Fibroblast of lung (primary cell): ENCODE data around the gene JOSD2. TPM values are rescaled to one million over a fixed set of nuclear protein-coding genes. Genes with fewer than 3 reads are reported as not detected.
"Not testable (repeated sequence)": the region's sequence is repeated elsewhere in the genome, so short reads cannot be mapped to it uniquely, and the experiment has no call there.

ENCODE experiments used
- DNase-seq, 2 donors: peaks; one replicate each; pipeline versions ENCODE4 v3.0.0 to v3.0.0-alpha.2; 2010; ENCODE audit warnings: low read depth in 2 of 2
- H2AFZ ChIP-seq: 2 replicates; pipeline ENCODE4 v1.5.1; 2012; ENCODE audit warnings: low read length, control low read depth, inconsistent platforms
- H3K27ac ChIP-seq: 2 replicates; pipeline ENCODE4 v1.5.1; 2011; ENCODE audit warnings: low read length, control low read depth; ENCODE audit not compliant: insufficient read depth
- H3K27me3 ChIP-seq: 2 replicates; pipeline ENCODE4 v1.5.1; 2011; ENCODE audit warnings: mild to moderate bottlenecking, low read length; ENCODE audit not compliant: control insufficient read depth, insufficient read depth
- H3K36me3 ChIP-seq: 2 replicates; pipeline ENCODE4 v1.5.1; 2011; ENCODE audit warnings: low read length; ENCODE audit not compliant: control insufficient read depth, insufficient read depth
- H3K4me1 ChIP-seq: 2 replicates; pipeline ENCODE4 v1.5.1; 2011; ENCODE audit warnings: low read length; ENCODE audit not compliant: control insufficient read depth, insufficient read depth; ENCODE audit errors: extremely low read depth
- H3K4me2 ChIP-seq: 2 replicates; pipeline ENCODE4 v1.5.1; 2011; ENCODE audit warnings: low read length, control low read depth; ENCODE audit not compliant: insufficient read depth; ENCODE audit errors: extremely low read depth
- H3K4me3 ChIP-seq, 4 experiments: fragments of 200-600 bp in 1 of 4; sonication (generic) in 1 of 4; replicated peaks in 1 of 4; 2 replicates each; pipeline ENCODE4 v1.5.1; 2011 to 2016; ENCODE audit warnings: low read length in 4 of 4, low read depth in 3 of 4, mild to moderate bottlenecking in 3 of 4, control low read depth in 2 of 4, inconsistent platforms in 1 of 4, mixed read lengths in 1 of 4; ENCODE audit not compliant: insufficient read depth in 1 of 4; ENCODE audit errors: control extremely low read depth in 1 of 4
- H3K79me2 ChIP-seq: 2 replicates; pipeline ENCODE4 v1.5.1; 2012; ENCODE audit warnings: mild to moderate bottlenecking, low read length, inconsistent platforms; ENCODE audit not compliant: control insufficient read depth, insufficient read depth
- H3K9ac ChIP-seq: 2 replicates; pipeline ENCODE4 v1.5.1; 2011; ENCODE audit warnings: mild to moderate bottlenecking, low read length, control low read depth; ENCODE audit not compliant: insufficient read depth
- H3K9me3 ChIP-seq: 2 replicates; pipeline ENCODE4 v1.5.1; 2012; ENCODE audit warnings: low read depth, low read length; ENCODE audit not compliant: control insufficient read depth, insufficient read depth
- H4K20me1 ChIP-seq: 2 replicates; pipeline ENCODE4 v1.5.1; 2011; ENCODE audit warnings: low read length; ENCODE audit not compliant: control insufficient read depth, insufficient read depth; ENCODE audit errors: extremely low read depth
- EZH2 ChIP-seq: IDR thresholded peaks from 2 replicates; pipeline ENCODE4 v1.5.1; 2012; ENCODE audit warnings: low read length, control low read depth, mild to moderate bottlenecking; ENCODE audit errors: missing control alignments
- polyA plus RNA-seq, 2 donors: library from polyadenylated mRNA; depleted of rRNA in 1 of 2; stranded (reverse) in 1 of 2; unstranded in 1 of 2; fragments of >200 nt; gene quantifications; 2 replicates each; pipeline ENCODE4 v1.2.1, GENCODE V29; 2011 to 2012; ENCODE audit warnings: missing spikeins in 1 of 2
- total RNA-seq: library from RNA; depleted of rRNA; stranded (reverse); fragments of >200 nt; gene quantifications from 2 replicates; pipeline ENCODE4 v1.2.1, GENCODE V29; 2014
- TF ChIP-seq, protein P1 (sequence below), 2 donors: IDR thresholded peaks in 1 of 2; conservative IDR thresholded peaks in 1 of 2; 1 replicate in 1 of 2; 2 replicates in 1 of 2; pipeline ENCODE4 v1.5.1; 2011 to 2012; ENCODE audit warnings: low read length in 2 of 2, control low read depth in 1 of 2, inconsistent platforms in 1 of 2, low read depth in 1 of 2, mild to moderate bottlenecking in 1 of 2

Gene JOSD2
- total and polyA plus RNA-seq, 2 donors (not counting 1 experiment from before 2014, with no cell fraction given), result 17.3 to 48.6 TPM

DNA sequence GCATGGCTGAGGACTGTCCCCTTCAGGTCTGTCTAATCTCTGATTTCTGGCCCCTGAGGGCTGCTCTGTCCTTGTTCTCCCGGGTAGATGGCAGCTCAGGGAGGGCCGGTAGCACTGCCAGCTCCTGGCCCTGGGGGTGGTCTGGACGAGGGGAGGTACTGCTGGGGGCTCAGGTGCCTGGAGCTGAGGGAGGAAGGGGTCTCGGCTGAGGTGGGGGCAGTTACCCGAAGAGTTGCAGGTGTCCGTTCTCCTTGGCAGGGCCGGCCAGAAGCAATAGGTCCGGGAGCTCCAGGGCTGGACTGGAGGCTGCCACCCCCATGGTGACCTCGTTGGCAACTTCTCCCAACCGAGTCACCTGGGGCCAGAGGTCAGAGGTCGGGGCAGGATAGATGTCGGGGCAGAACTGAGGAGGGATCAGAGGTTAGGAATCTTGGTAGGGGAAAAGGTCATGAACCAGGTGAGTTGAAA is 35.9 kb downstream of the JOSD2 start:
- TF ChIP-seq EZH2, result no peak
- TF ChIP-seq, protein P1, sequence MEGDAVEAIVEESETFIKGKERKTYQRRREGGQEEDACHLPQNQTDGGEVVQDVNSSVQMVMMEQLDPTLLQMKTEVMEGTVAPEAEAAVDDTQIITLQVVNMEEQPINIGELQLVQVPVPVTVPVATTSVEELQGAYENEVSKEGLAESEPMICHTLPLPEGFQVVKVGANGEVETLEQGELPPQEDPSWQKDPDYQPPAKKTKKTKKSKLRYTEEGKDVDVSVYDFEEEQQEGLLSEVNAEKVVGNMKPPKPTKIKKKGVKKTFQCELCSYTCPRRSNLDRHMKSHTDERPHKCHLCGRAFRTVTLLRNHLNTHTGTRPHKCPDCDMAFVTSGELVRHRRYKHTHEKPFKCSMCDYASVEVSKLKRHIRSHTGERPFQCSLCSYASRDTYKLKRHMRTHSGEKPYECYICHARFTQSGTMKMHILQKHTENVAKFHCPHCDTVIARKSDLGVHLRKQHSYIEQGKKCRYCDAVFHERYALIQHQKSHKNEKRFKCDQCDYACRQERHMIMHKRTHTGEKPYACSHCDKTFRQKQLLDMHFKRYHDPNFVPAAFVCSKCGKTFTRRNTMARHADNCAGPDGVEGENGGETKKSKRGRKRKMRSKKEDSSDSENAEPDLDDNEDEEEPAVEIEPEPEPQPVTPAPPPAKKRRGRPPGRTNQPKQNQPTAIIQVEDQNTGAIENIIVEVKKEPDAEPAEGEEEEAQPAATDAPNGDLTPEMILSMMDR (conservative IDR thresholded peaks at IDR 0.05 in 1 of 2, IDR thresholded peaks at IDR 0.05 in 1 of 2; ENCODE audit: low read depth in 1 of 2, low read length in 2 of 2), result no peak
- no peak overlapping the region for H3K27ac ChIP-seq
- H3K9me3 ChIP-seq, result no peaks in the 10 kb centered on the region
- DNase-seq, result no peak
- H3K4me1 ChIP-seq, result no peaks in the 10 kb centered on the region
- no peaks in the 10 kb centered on the region for H4K20me1 ChIP-seq
- peaks cover 8% of the 10 kb centered on the region for H3K79me2 ChIP-seq
- H3K4me2 ChIP-seq, result no peak overlapping the region
- H3K27me3 ChIP-seq, result no peaks in the 10 kb centered on the region
- H2AFZ ChIP-seq, result no peak overlapping the region
- peaks cover 4% of the 10 kb centered on the region for H3K36me3 ChIP-seq
- H3K9ac ChIP-seq, result no peak overlapping the region
- no peak overlapping the region for H3K4me3 ChIP-seq

DNA sequence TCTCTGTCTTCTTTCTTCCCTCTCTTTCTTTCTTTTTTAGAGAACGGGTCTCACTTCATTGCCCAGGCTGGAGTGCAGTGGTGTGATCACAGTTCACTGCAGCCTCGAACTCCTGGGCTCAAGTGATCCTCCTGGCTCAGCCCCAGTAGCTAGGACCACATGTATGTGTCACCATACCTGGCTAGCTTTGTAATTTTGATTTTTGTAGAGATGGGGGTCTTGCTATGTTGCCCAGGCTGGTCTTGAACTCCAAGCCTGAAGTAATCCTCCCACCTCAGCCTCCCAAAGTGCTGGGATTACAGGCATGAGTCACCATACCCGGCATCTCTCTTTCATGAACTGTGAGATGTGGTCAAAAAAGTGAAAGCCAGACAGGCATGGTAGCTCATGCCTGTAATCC is 37.7 kb downstream of the JOSD2 start:
- not testable (repeated sequence) for H3K27ac ChIP-seq, H3K27me3 ChIP-seq, H3K4me3 ChIP-seq, H3K4me1 ChIP-seq, H3K4me2 ChIP-seq, H3K79me2 ChIP-seq, H2AFZ ChIP-seq, H4K20me1 ChIP-seq, H3K9ac ChIP-seq, DNase-seq, H3K9me3 ChIP-seq, H3K36me3 ChIP-seq

DNA sequence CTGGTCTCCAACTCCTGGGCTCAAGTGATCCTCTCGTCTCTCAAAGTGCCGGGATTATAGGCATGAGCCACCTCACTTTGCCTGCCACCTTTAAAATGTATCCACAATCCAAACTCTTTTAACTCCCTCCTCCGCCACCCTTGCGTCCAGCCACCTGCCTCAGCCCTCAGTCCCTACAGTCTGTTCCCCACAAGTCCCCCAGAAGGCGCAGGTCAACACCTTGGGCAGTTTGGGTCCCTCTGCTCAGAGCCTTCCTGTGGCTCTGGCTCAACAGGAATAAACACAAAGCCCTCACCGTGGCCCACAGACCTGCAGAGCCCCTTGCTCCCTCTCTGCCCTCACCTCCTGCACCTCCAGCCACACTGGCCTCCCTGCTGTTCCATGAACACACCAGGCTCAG is 42.2 kb downstream of the JOSD2 start:
- no peaks in the 10 kb centered on the region for H3K4me1 ChIP-seq
- H3K9me3 ChIP-seq, result no peaks in the 10 kb centered on the region
- DNase-seq, result no peak
- no peaks in the 10 kb centered on the region for H3K79me2 ChIP-seq
- peaks cover 3% of the 10 kb centered on the region for H3K27me3 ChIP-seq
- no peak overlapping the region for H3K9ac ChIP-seq
- TF ChIP-seq EZH2, result no peak
- no peak overlapping the region for H3K4me3 ChIP-seq
- H3K36me3 ChIP-seq, result no peaks in the 10 kb centered on the region
- H3K4me2 ChIP-seq, result no peak overlapping the region
- H3K27ac ChIP-seq, result no peak overlapping the region
- H4K20me1 ChIP-seq, result no peaks in the 10 kb centered on the region
- no peak overlapping the region for H2AFZ ChIP-seq

DNA sequence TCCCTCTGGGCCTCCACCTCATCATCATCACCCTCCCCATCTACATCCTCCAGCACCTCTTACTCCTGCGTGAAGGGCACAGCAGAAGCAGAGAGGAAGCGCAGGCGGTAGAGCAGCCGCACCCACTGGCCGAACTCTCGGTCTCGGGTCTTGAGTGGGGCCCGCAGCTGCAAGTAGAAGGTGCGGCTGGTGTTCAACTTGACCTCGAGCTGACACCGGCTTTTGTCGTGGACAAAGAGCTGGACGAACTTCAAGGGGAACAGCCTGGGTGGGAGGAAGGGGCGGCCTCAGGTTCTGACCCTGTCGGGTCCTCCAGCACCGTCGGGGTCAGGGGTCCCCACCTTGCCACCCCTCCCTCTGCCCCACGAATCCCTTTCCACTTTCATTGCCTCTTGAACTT is 43.4 kb downstream of the JOSD2 start:
- no peaks in the 10 kb centered on the region for H4K20me1 ChIP-seq
- H3K79me2 ChIP-seq, result no peaks in the 10 kb centered on the region
- H3K4me2 ChIP-seq, result no peak overlapping the region
- H3K9me3 ChIP-seq, result no peaks in the 10 kb centered on the region
- no peak overlapping the region for H3K9ac ChIP-seq
- no peaks in the 10 kb centered on the region for H3K36me3 ChIP-seq
- H3K4me3 ChIP-seq, result no peak overlapping the region
- H3K4me1 ChIP-seq, result no peaks in the 10 kb centered on the region
- no peak overlapping the region for H3K27ac ChIP-seq
- peaks cover 3% of the 10 kb centered on the region for H3K27me3 ChIP-seq
- no peak for TF ChIP-seq EZH2
- TF ChIP-seq, protein P1 (conservative IDR thresholded peaks at IDR 0.05 in 1 of 2, IDR thresholded peaks at IDR 0.05 in 1 of 2; ENCODE audit: low read depth in 1 of 2, low read length in 2 of 2), result no peak
- no peak overlapping the region for H2AFZ ChIP-seq
- DNase-seq, result no peak
